NCI-H1694 (cell line): ENCODE data around the gene ACP7.
A peak's percentile ranks its signal among the peaks of the same experiment; 100 is the strongest.
"Not testable (repeated sequence)": the region's sequence is repeated elsewhere in the genome, so short reads cannot be mapped to it uniquely, and the experiment has no call there.

ENCODE experiments used
- DNase-seq: peaks from one replicate; lab custom pipeline; 2025; lab: John Stamatoyannopoulos, UW

Gene ACP7

DNA sequence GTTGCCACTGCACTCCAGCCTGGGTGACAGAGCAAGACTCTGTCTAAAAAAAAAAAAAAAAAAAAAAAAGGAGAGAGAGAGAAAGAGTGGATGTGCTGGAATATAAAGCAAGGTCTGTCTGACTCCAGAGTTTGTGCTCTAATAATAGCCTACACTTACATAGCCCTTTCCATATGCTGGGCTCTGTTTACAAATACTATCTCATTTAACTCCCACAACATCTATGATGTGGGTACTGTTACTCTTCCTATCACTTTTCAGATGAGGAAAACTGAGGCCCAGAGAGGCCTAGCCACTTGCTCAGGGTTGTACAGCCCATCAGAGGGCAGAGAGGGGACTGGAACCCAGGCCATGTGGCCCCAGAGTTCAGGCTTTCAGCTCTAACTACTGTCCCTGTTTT is 25.5 kb downstream of the ACP7 start:
- no peak for DNase-seq

- peak; percentile 50 for DNase-seq
Observed at GRCh38 chr19:39110263-39110967, 26.2 kb downstream of the ACP7 start.

- DNase-seq, result no peak
Observed at GRCh38 chr19:39111593-39112199, 27.5 kb downstream of the ACP7 start.

GRCh38 chr19:39112338-39112890 is 28.2 kb downstream of the ACP7 start:
- DNase-seq, result no peak

GRCh38 chr19:39113199-39113598 is 29.0 kb downstream of the ACP7 start:
- no peak for DNase-seq

GRCh38 chr19:39115105-39115847 is 31.1 kb downstream of the ACP7 start:
- DNase-seq, result no peak

DNA sequence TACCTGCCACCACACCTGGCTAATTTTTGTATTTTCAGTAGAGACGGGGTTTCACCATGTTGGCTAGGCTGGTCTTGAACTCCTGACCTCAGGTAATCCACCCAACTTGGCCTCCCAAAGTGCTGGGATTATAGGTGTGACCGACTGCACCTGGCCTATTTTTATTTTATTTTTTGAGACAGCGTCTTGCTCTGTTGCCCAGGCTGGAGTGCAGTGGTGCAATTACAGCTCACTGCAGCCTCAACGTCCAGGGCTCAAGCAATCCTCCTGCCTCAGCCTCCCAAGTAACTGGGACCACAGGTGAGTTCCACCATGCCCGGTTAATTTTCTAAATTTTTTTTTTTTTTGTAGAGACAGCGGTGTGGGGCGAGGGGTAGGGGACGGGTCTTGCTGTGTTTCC is 32.9 kb downstream of the ACP7 start:
- not testable (repeated sequence) for DNase-seq

GRCh38 chr19:39119830-39120229 is 35.7 kb downstream of the ACP7 start:
- no peak for DNase-seq

- DNase-seq, result no peak
Observed at GRCh38 chr19:39122934-39123731, 39.0 kb downstream of the ACP7 start.

GRCh38 chr19:39124136-39124764 is 40.1 kb downstream of the ACP7 start:
- DNase-seq, result no peak

DNA sequence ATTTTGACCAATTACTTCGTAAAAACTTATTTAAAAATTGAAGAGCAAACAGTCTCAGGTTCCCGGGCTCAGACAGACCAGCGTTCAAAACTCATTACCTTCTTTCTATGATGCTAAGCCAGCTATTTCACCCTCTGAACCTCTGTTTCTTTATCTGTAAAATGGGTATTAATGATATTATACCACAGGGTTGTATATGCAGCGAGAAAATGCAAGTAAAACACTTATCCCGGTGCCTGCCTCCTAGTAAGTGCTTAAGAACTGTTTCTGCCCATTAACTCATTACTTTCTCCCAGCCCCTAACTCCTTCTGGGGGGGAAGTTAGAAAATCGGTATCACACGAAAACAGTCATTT is 41.0 kb downstream of the ACP7 start:
- no peak for DNase-seq

DNA sequence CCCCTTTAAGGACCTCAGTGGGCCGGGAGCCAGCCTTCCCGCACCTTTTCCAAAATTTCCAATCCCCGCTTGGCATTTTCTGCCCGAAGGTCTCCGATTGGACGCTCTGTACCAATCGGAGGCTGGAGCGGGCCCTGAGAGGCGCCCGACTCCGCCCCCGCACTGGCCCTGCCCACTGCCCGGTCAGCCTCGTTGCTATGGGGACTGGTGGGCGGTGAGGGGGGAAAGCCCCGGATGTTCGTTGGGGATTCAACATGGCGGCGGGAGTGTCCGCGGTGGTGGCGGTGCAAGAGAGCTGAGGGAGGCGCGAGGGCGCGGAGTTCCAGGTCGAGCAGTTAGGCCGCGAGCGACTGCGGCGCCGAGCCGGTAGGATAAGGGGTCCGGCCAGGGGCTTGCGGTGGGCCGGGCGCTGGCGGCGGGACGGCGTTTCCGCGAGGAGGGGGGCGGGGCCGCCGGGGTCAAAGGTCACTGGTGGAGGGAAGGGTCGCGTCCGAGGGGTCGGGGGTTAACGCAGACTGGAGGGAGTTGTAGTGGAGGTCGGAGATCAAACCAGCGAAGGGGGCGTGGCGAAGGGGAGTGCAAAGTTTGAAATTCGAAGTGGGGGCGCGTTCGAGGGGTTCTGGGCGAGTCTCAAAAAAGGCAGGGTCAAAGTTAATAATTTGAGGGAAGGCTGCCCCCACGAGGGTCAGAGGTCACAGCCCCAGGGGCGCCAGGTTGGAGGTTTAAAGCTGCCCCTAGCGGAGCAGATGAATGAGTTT is 41.6 kb downstream of the ACP7 start, which contains the start of gene PAK4:
PAK4 (plus strand) TSS at position 233 of the 758 bp plus-strand sequence. CDS start 43,768 bp downstream, outside the sequence.
- DNase-seq, result peak; percentile 96

- no peak for DNase-seq
Observed at GRCh38 chr19:39126312-39127187, 42.4 kb downstream of the ACP7 start.

GRCh38 chr19:39127812-39128515 is 43.8 kb downstream of the ACP7 start:
- DNase-seq, result no peak

GRCh38 chr19:39128516-39129079 is 44.4 kb downstream of the ACP7 start:
- DNase-seq, result no peak

- no peak for DNase-seq
Observed at GRCh38 chr19:39129116-39129515, 44.9 kb downstream of the ACP7 start.

DNA sequence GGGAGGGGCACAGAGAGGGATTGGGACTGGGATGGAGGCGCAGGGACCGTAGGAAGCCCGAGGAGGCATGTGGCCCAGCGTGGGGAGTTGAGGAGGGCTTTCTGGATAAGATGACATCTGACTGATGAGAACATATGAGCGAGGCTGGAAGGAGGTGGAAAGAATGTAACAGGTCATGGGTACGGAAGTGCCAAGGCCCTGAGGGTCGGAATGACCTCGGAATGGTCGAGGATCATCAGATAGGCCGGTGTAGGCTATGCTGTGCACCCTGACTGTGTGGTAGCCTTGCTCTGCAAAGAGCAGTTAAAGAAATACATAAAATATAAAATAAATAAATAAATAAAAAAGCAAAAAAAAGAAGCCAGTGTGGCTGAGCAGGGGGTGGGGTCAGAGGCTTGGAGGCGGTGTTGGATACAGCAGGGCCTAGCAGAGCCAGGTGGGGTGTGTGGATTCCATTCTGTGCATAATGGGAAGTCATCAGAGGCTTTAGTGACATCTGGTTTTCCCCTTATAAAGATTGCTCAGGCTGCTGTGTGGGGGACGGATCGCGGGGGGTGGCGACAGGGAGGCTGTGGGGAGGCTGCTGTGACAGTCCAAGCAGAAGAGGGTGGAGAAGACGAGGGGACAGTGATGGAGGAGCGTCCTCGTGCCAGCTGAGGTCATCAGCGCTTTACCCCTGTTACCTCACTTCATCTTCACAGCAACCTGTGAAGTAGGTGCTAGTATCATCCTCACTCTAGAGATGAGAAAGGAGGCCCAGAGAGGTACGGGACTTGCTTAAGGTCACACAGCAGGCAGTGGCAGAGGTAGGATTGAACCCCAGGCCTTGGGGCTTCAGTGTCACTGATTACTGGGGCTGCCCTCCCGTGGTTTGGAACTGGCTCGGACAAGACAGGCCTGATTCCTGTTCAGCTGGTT is 46.4 kb downstream of the ACP7 start:
- peak; percentile 26 for DNase-seq
